Panc1 (cell line): ENCODE data around the gene MPZL1.
"Not testable (repeated sequence)": the region's sequence is repeated elsewhere in the genome, so short reads cannot be mapped to it uniquely, and the experiment has no call there.

ENCODE experiments used
- CTCF ChIP-seq: fragments of 450-650 bp; IDR thresholded peaks from 2 replicates; pipeline ENCODE4 v1.5.1; 2017; ENCODE audit warnings: mild to moderate bottlenecking
- POLR2AphosphoS5 ChIP-seq: IDR thresholded peaks from 2 replicates; pipeline ENCODE4 v1.6.1; 2012; ENCODE audit warnings: mild to moderate bottlenecking, low read depth, low read length, moderate library complexity
- REST ChIP-seq, 2 experiments: IDR thresholded peaks; 2 replicates each; pipeline ENCODE4 v1.6.1; 2011 to 2012; ENCODE audit warnings: low read depth in 2 of 2, control low read depth in 1 of 2, low read length in 1 of 2, mild to moderate bottlenecking in 1 of 2, moderate library complexity in 1 of 2; ENCODE audit not compliant: insufficient read depth in 1 of 2

- not testable (repeated sequence) for TF ChIP-seq CTCF; POLR2AphosphoS5; REST (IDR thresholded peaks at IDR 0.05; ENCODE audit: insufficient read depth in 1 of 2, low read depth in 2 of 2, low read length in 1 of 2)
These were observed 19.3 kb downstream of the MPZL1 start for GRCh38 chr1:167741103-167741502.
